H1 (cell line): ENCODE results near the gene GMPR2. TPM values are rescaled to one million over a fixed set of nuclear protein-coding genes. Genes with fewer than 3 reads are reported as not detected.

Experiments
- CHD2 ChIP-seq: IDR thresholded peaks from 2 replicates; pipeline ENCODE4 v1.6.1; 2012; ENCODE audit warnings: low read length, improper control_type of control experiment
- POLR2A ChIP-seq, 2 experiments: IDR thresholded peaks; 1 replicate in 1 of 2; 2 replicates in 1 of 2; pipeline ENCODE4 v1.6.1; 2011; ENCODE audit warnings: low read depth in 2 of 2, low read length in 2 of 2, mild to moderate bottlenecking in 2 of 2; ENCODE audit errors: control extremely low read depth in 1 of 2
- RFX5 ChIP-seq: IDR thresholded peaks from 2 replicates; pipeline ENCODE4 v1.6.1; 2011; ENCODE audit warnings: low read depth, low read length, improper control_type of control experiment, borderline replicate concordance
- RXRA ChIP-seq: IDR thresholded peaks from 2 replicates; pipeline ENCODE4 v1.6.1; 2011; ENCODE audit warnings: low read depth, mild to moderate bottlenecking, low read length, moderate library complexity; ENCODE audit not compliant: insufficient read depth
- SP4 ChIP-seq: IDR thresholded peaks from 2 replicates; pipeline ENCODE4 v1.6.1; 2012; ENCODE audit warnings: low read length, inconsistent platforms
- polyA plus RNA-seq, 7 experiments: library from polyadenylated mRNA; depleted of rRNA in 3 of 7; stranded (reverse) in 5 of 7; unstranded in 2 of 7; fragments of >200 nt in 5 of 7; fragments of 200-250 nt in 2 of 7; gene quantifications; 1 replicate in 5 of 7; 2 replicates in 1 of 7; 4 replicates in 1 of 7; pipeline versions ENCODE4 v1.2.1 to v1.2.3, GENCODE V29; 2011 to 2013; ENCODE audit warnings: missing spikeins in 2 of 7, mixed read lengths in 2 of 7
- total RNA-seq: library from RNA; stranded (reverse); fragmentation: NEBNext Ultra II Directional; extraction: Animal tissue kit (Norgen Biotek cat#: 25700); gene quantifications from 2 replicates; pipeline ENCODE4 v1.2.1, GENCODE V29; 2021

GMPR2 gene
- total and polyA plus RNA-seq, 2 of the 8 experiments (the other 6 are each of a cell fraction or from before 2014, with no cell fraction given) = 61.6 to 85.3 TPM

GRCh38 chr14:24219080-24219479 lies 13.6 kb upstream of the GMPR2 start (continued):
- TF ChIP-seq RXRA (no peak), CHD2 (no peak), POLR2A (IDR thresholded peaks at IDR 0.05; ENCODE audit: control extremely low read depth in 1 of 2, low read depth in 2 of 2, low read length in 2 of 2) (no peak), RFX5 (no peak), SP4 (no peak)
